Activated T-helper 1 cell treated with anti-CD3 and anti-CD28 coated beads, Interleukin-12 subunit alpha, Interleukin-12 subunit beta, Interleukin-2, Interleukin-4 antibody, amounts not matched to agents 30 ng/mL and 10 ng/mL and 1 ng/mL, durations not matched to agents 14 hours and 24 hours and 36 hours (primary cell): ENCODE measurements around the gene PPT1. TPM values are rescaled to one million over a fixed set of nuclear protein-coding genes. Genes with fewer than 3 reads are reported as not detected.
"Not testable (repeated sequence)": the region's sequence is repeated elsewhere in the genome, so short reads cannot be mapped to it uniquely, and the experiment has no call there.

Source experiments
- DNase-seq: peaks from one replicate; pipeline ENCODE4 v3.0.0; 2021; ENCODE audit warnings: low spot score
- H3K27ac Mint-ChIP-seq: one replicate; pipeline ENCODE4 v1.8.0; 2021; ENCODE audit warnings: mild to moderate bottlenecking, mixed read lengths
- H3K27me3 Mint-ChIP-seq: one replicate; pipeline ENCODE4 v1.8.0; 2022; ENCODE audit warnings: mild to moderate bottlenecking, moderate library complexity, mixed read lengths; ENCODE audit not compliant: insufficient read depth
- H3K36me3 Mint-ChIP-seq: one replicate; pipeline ENCODE4 v1.8.0; 2021; ENCODE audit warnings: low read depth, mixed read lengths
- H3K4me1 Mint-ChIP-seq: one replicate; pipeline ENCODE4 v1.8.0; 2021; ENCODE audit warnings: low read depth, mixed read lengths
- H3K4me3 Mint-ChIP-seq: one replicate; pipeline ENCODE4 v1.8.0; 2021; ENCODE audit warnings: mild to moderate bottlenecking, moderate library complexity, mixed read lengths
- H3K9me3 Mint-ChIP-seq: one replicate; pipeline ENCODE4 v1.8.0; 2021; ENCODE audit warnings: mixed read lengths
- intact Hi-C: fragments of 100-400 bp; cut with micrococcal nuclease; formaldehyde crosslinking; loops from one replicate; pipeline ENCODE4 v1.15.1; 2024
- total RNA-seq: library from RNA; stranded (reverse); gene quantifications from 2 replicates; pipeline ENCODE4 v1.2.3, GENCODE V29; 2022

Gene PPT1
- total RNA-seq, 1 donor from 2014 or later, result 110 TPM

GRCh38 chr1:40044110-40044509, 52.9 kb downstream of the PPT1 start:
- DNase-seq, result no peak
- Mint-ChIP-seq H3K9me3 (no peaks in the 10 kb centered on the region), H3K27me3 (no peaks in the 10 kb centered on the region), H3K27ac (peak overlapping the region; percentile 49), H3K36me3 (peaks cover 44% of the 10 kb centered on the region), H3K4me3 (peak overlapping the region; percentile 78), H3K4me1 (peaks cover 77% of the 10 kb centered on the region)
- intact Hi-C loops, result loop anchor here (5.0 to 10.0 kb wide), 2 partner anchors 307 to 941 kb away; partner anchors contain the start of gene PPIE

- H3K36me3 Mint-ChIP-seq, result peaks cover 36% of the 10 kb centered on the region
- intact Hi-C loops, result loop anchor here (5.0 to 10.0 kb wide), 2 partner anchors 305 to 942 kb away; partner anchors contain the start of gene PPIE
These were observed 54.7 kb downstream of the PPT1 start for GRCh38 chr1:40042341-40042740.

GRCh38 chr1:40041466-40041838, 55.6 kb downstream of the PPT1 start:
- Mint-ChIP-seq H3K27me3 (no peaks in the 10 kb centered on the region), H3K27ac (peak overlapping the region; percentile 99), H3K36me3 (peaks cover 34% of the 10 kb centered on the region), H3K4me3 (peak overlapping the region; percentile 97), H3K9me3 (no peaks in the 10 kb centered on the region), H3K4me1 (peaks cover 75% of the 10 kb centered on the region)
- intact Hi-C loops, result loop anchor here (2.0 to 10.0 kb wide), 6 partner anchors 55 to 943 kb away; partner anchors contain the start of genes NFYC, PPIE and PPT1
- DNase-seq, result no peak

More at GRCh38 chr1:40042341-40042740, 54.7 kb downstream of the PPT1 start:
- Mint-ChIP-seq H3K4me3 (peak overlapping the region; percentile 97), H3K4me1 (peaks cover 72% of the 10 kb centered on the region), H3K27ac (peak overlapping the region; percentile 47), H3K27me3 (no peaks in the 10 kb centered on the region), H3K9me3 (no peaks in the 10 kb centered on the region)
- DNase-seq, result no peak

GRCh38 chr1:40040511-40041465, 56.3 kb downstream of the PPT1 start, which contains the start of gene CAP1:
Gene CAP1 (plus strand): TSS chr1:40040729. CDS start chr1:40059347, 18,618 bp downstream.
- peaks cover 70% of the 10 kb centered on the region for H3K4me1 Mint-ChIP-seq
- no peaks in the 10 kb centered on the region for H3K27me3 Mint-ChIP-seq
- peak; percentile 100 for DNase-seq
- peak within 1 kb of the TSS; percentile 97 for H3K4me3 Mint-ChIP-seq
- peak within 1 kb of the TSS; percentile 99 for H3K27ac Mint-ChIP-seq
- peaks cover 30% of the 10 kb centered on the region for H3K36me3 Mint-ChIP-seq
- no peaks in the 10 kb centered on the region for H3K9me3 Mint-ChIP-seq
- intact Hi-C loops, result loop anchor here (1.0 to 10.0 kb wide), 11 partner anchors 9 to 944 kb away; partner anchors contain the start of genes MFSD2A, NFYC, PPIE and PPT1

- intact Hi-C loops, result loop anchor here (1.0 to 10.0 kb wide), 11 partner anchors 9 to 945 kb away; partner anchors contain the start of genes MFSD2A, NFYC, PPIE and PPT1
- H3K9me3 Mint-ChIP-seq, result no peaks in the 10 kb centered on the region
- H3K4me3 Mint-ChIP-seq, result peak overlapping the region; percentile 97
- no peaks in the 10 kb centered on the region for H3K27me3 Mint-ChIP-seq
- peaks cover 28% of the 10 kb centered on the region for H3K36me3 Mint-ChIP-seq
- H3K27ac Mint-ChIP-seq, result peak overlapping the region; percentile 99
- peak; percentile 81 for DNase-seq
- H3K4me1 Mint-ChIP-seq, result peaks cover 65% of the 10 kb centered on the region
These were observed 57.1 kb downstream of the PPT1 start for GRCh38 chr1:40039757-40040510.

- intact Hi-C loops, result no loop called here
- no peaks in the 10 kb centered on the region for H3K27me3 Mint-ChIP-seq
- H3K36me3 Mint-ChIP-seq, result peaks cover 28% of the 10 kb centered on the region
- H3K27ac Mint-ChIP-seq, result peak overlapping the region; percentile 99
- H3K4me1 Mint-ChIP-seq, result peaks cover 67% of the 10 kb centered on the region
- DNase-seq, result no peak
- H3K9me3 Mint-ChIP-seq, result no peaks in the 10 kb centered on the region
- H3K4me3 Mint-ChIP-seq, result peak overlapping the region; percentile 97
These were observed 57.8 kb downstream of the PPT1 start for GRCh38 chr1:40039245-40039756.

- no peaks in the 10 kb centered on the region for H3K27me3 Mint-ChIP-seq
- H3K27ac Mint-ChIP-seq, result peak overlapping the region; percentile 62
- no peak for DNase-seq
- peaks cover 67% of the 10 kb centered on the region for H3K4me1 Mint-ChIP-seq
- peaks cover 24% of the 10 kb centered on the region for H3K36me3 Mint-ChIP-seq
- intact Hi-C loops, result no loop called here
- peak overlapping the region; percentile 97 for H3K4me3 Mint-ChIP-seq
- no peaks in the 10 kb centered on the region for H3K9me3 Mint-ChIP-seq
These were observed 58.4 kb downstream of the PPT1 start for GRCh38 chr1:40038697-40039096.

- peaks cover 58% of the 10 kb centered on the region for H3K4me1 Mint-ChIP-seq
- intact Hi-C loops, H3K27me3 Mint-ChIP-seq, DNase-seq, H3K9me3 Mint-ChIP-seq, H3K27ac Mint-ChIP-seq, H3K4me3 Mint-ChIP-seq: not testable (repeated sequence)
- H3K36me3 Mint-ChIP-seq, result peaks cover 17% of the 10 kb centered on the region
These were observed 59.8 kb downstream of the PPT1 start for GRCh38 chr1:40037254-40037653.

- no peak overlapping the region for H3K27ac Mint-ChIP-seq
- H3K36me3 Mint-ChIP-seq, result peaks cover 12% of the 10 kb centered on the region
- no peaks in the 10 kb centered on the region for H3K9me3 Mint-ChIP-seq
- peaks cover 54% of the 10 kb centered on the region for H3K4me1 Mint-ChIP-seq
- intact Hi-C loops, result no loop called here
- no peak overlapping the region for H3K4me3 Mint-ChIP-seq
- DNase-seq, result no peak
- H3K27me3 Mint-ChIP-seq, result no peaks in the 10 kb centered on the region
These were observed 60.5 kb downstream of the PPT1 start for GRCh38 chr1:40036574-40036973.

GRCh38 chr1:40034869-40035268, 62.2 kb downstream of the PPT1 start:
- peak overlapping the region; percentile 50 for H3K27ac Mint-ChIP-seq
- peaks cover 3% of the 10 kb centered on the region for H3K27me3 Mint-ChIP-seq
- H3K9me3 Mint-ChIP-seq, result no peaks in the 10 kb centered on the region
- H3K36me3 Mint-ChIP-seq, result peaks cover 3% of the 10 kb centered on the region
- H3K4me3 Mint-ChIP-seq, result no peak overlapping the region
- DNase-seq, result no peak
- intact Hi-C loops, result no loop called here
- peaks cover 50% of the 10 kb centered on the region for H3K4me1 Mint-ChIP-seq

GRCh38 chr1:40032240-40032891, 64.7 kb downstream of the PPT1 start:
- Mint-ChIP-seq H3K4me3 (no peak overlapping the region), H3K9me3 (no peaks in the 10 kb centered on the region), H3K27ac (no peak overlapping the region), H3K27me3 (peaks cover 7% of the 10 kb centered on the region), H3K4me1 (peaks cover 36% of the 10 kb centered on the region), H3K36me3 (no peaks in the 10 kb centered on the region)
- intact Hi-C loops, result loop anchor here (1.0 kb wide), 2 partner anchors 113 to 215 kb away; no protein-coding TSS in a partner anchor
- DNase-seq, result peak; percentile 24
